Panc1 (cell line): ENCODE results near the gene KIF24. TPM values are rescaled to one million over a fixed set of nuclear protein-coding genes. Genes with fewer than 3 reads are reported as not detected.
A peak's percentile ranks its signal among the peaks of the same experiment; 100 is the strongest.

ENCODE experiments used
- ATAC-seq: fragments of 200-7000 bp; cut with Tn5 transposase; 2 replicates; pipeline ENCODE4 v1.9.1; 2020; ENCODE audit warnings: mild to moderate bottlenecking, moderate library complexity
- BruUV-seq: library from RNA; stranded (reverse); fragments of 400-500 nt; replicated peaks from 2 replicates; lab custom pipeline; 2021; lab: Mats Ljungman, UMichigan
- CTCF ChIA-PET: fragments of 300-600 bp; sonication (Branson Sonifier 250); formaldehyde crosslinking; loops from one replicate; lab custom pipeline; 2022; ENCODE audit warnings: antibody characterized with exemption; lab: Charles Lee
- POLR2A ChIA-PET: fragments of 300-600 bp; sonication (Branson Sonifier 250); formaldehyde crosslinking; loops from one replicate; lab custom pipeline; 2022; ENCODE audit warnings: antibody characterized with exemption; lab: Charles Lee
- DNase-seq: peaks from one replicate; pipeline ENCODE4 v3.0.0-alpha.2; 2010; ENCODE audit warnings: low read depth, low spot score
- H3K27ac ChIP-seq: 2 replicates; pipeline ENCODE4 v1.5.1; 2011; ENCODE audit warnings: mild to moderate bottlenecking, low read length, inconsistent platforms
- H3K27me3 ChIP-seq: fragments of 200-500 bp; sonication (Bioruptor generic); 2 replicates; pipeline ENCODE4 v1.6.0; 2014; ENCODE audit warnings: low read length, inconsistent platforms; ENCODE audit not compliant: control insufficient read depth, insufficient read depth
- H3K36me3 ChIP-seq: fragments of 200-500 bp; sonication (Bioruptor generic); 2 replicates; pipeline ENCODE4 v1.5.1; 2014; ENCODE audit warnings: inconsistent platforms, mild to moderate bottlenecking, low read length, moderate library complexity; ENCODE audit not compliant: control insufficient read depth, insufficient read depth
- H3K4me1 ChIP-seq: 2 replicates; pipeline ENCODE4 v1.5.1; 2011; ENCODE audit warnings: inconsistent platforms, mild to moderate bottlenecking, low read length, moderate library complexity; ENCODE audit not compliant: control insufficient read depth, insufficient read depth
- H3K4me3 ChIP-seq, 2 experiments: 2 replicates each; pipeline ENCODE4 v1.5.1; 2011 to 2012; ENCODE audit warnings: low read depth in 2 of 2, low read length in 2 of 2, mild to moderate bottlenecking in 2 of 2, inconsistent platforms in 1 of 2, moderate library complexity in 1 of 2
- H3K9me3 ChIP-seq: fragments of 200-500 bp; sonication (Bioruptor generic); 2 replicates; pipeline ENCODE4 v1.5.1; 2014; ENCODE audit warnings: low read depth, mild to moderate bottlenecking, inconsistent platforms, low read length, moderate library complexity; ENCODE audit not compliant: control insufficient read depth, insufficient read depth
- POLR2AphosphoS5 ChIP-seq: IDR thresholded peaks from 2 replicates; pipeline ENCODE4 v1.6.1; 2012; ENCODE audit warnings: mild to moderate bottlenecking, low read depth, low read length, moderate library complexity
- SIN3A ChIP-seq: IDR thresholded peaks from 2 replicates; pipeline ENCODE4 v1.6.1; 2012; ENCODE audit warnings: low read depth, mild to moderate bottlenecking, low read length, moderate library complexity, borderline replicate concordance; ENCODE audit not compliant: insufficient read depth
- TCF7L2 ChIP-seq: IDR thresholded peaks from 2 replicates; pipeline ENCODE4 v1.6.1; 2011; ENCODE audit warnings: mild to moderate bottlenecking, low read depth, low read length, inconsistent platforms
- in situ Hi-C: cut with HindIII; loops from 2 replicates; pipeline ENCODE4 v1.10.0; 2016; ENCODE audit warnings: low sequenced_read_pairs, low pct_unique_long_range_greater_than_20kb
- intact Hi-C: fragments of 100-400 bp; cut with micrococcal nuclease; formaldehyde crosslinking; loops from one replicate; pipeline ENCODE4 v1.10.0; 2022; ENCODE audit not compliant: unreplicated experiment
- total RNA-seq: library from RNA; stranded (reverse); gene quantifications from one replicate; pipeline ENCODE4 v1.2.1, GENCODE V29; 2021; ENCODE audit not compliant: unreplicated experiment
- TF ChIP-seq, protein P1 (sequence below): fragments of 450-650 bp; IDR thresholded peaks from 2 replicates; pipeline ENCODE4 v1.5.1; 2017; ENCODE audit warnings: mild to moderate bottlenecking
- TF ChIP-seq, protein P2 (sequence below), 2 experiments: IDR thresholded peaks; 2 replicates each; pipeline ENCODE4 v1.6.1; 2011 to 2012; ENCODE audit warnings: low read depth in 2 of 2, control low read depth in 1 of 2, low read length in 1 of 2, mild to moderate bottlenecking in 1 of 2, moderate library complexity in 1 of 2; ENCODE audit not compliant: insufficient read depth in 1 of 2

Gene KIF24
- total RNA-seq, 1 experiment from 2014 or later = 7.2 TPM

DNA sequence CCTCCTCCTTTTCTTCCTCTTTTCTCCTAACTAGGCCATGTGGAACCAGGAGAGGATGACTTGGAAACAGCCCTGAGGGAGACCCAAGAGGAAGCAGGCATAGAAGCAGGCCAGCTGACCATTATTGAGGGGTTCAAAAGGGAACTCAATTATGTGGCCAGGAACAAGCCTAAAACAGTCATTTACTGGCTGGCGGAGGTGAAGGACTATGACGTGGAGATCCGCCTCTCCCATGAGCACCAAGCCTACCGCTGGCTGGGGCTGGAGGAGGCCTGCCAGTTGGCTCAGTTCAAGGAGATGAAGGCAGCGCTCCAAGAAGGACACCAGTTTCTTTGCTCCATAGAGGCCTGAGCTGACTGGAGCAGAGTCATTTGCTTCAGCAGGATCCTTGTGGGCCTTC, 14.0 kb upstream of the KIF24 start:
- ChIA-PET POLR2A (no interaction called here), CTCF (interaction anchor here (0.6 kb wide), 1 partner anchor 107 kb away, joined by 5 read pairs; no protein-coding TSS in a partner anchor)
- Histone ChIP-seq H3K9me3 (no peaks in the 10 kb centered on the region), H3K27ac (no peak overlapping the region), H3K4me1 (no peaks in the 10 kb centered on the region), H3K36me3 (no peaks in the 10 kb centered on the region; the same call in 1 of the 2 replicates), H3K27me3 (no peaks in the 10 kb centered on the region), H3K4me3 (no peak overlapping the region)
- intact Hi-C loops (no loop called here), in situ Hi-C loops (no loop called here)
- ATAC-seq (no peak), DNase-seq (no peak)
- BruUV-seq = TSS peak; percentile 80
- TF ChIP-seq, protein P1, sequence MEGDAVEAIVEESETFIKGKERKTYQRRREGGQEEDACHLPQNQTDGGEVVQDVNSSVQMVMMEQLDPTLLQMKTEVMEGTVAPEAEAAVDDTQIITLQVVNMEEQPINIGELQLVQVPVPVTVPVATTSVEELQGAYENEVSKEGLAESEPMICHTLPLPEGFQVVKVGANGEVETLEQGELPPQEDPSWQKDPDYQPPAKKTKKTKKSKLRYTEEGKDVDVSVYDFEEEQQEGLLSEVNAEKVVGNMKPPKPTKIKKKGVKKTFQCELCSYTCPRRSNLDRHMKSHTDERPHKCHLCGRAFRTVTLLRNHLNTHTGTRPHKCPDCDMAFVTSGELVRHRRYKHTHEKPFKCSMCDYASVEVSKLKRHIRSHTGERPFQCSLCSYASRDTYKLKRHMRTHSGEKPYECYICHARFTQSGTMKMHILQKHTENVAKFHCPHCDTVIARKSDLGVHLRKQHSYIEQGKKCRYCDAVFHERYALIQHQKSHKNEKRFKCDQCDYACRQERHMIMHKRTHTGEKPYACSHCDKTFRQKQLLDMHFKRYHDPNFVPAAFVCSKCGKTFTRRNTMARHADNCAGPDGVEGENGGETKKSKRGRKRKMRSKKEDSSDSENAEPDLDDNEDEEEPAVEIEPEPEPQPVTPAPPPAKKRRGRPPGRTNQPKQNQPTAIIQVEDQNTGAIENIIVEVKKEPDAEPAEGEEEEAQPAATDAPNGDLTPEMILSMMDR = no peak
- TF ChIP-seq SIN3A = no peak
- TF ChIP-seq POLR2AphosphoS5 = no peak
- no peak for TF ChIP-seq TCF7L2
- TF ChIP-seq, protein P2, sequence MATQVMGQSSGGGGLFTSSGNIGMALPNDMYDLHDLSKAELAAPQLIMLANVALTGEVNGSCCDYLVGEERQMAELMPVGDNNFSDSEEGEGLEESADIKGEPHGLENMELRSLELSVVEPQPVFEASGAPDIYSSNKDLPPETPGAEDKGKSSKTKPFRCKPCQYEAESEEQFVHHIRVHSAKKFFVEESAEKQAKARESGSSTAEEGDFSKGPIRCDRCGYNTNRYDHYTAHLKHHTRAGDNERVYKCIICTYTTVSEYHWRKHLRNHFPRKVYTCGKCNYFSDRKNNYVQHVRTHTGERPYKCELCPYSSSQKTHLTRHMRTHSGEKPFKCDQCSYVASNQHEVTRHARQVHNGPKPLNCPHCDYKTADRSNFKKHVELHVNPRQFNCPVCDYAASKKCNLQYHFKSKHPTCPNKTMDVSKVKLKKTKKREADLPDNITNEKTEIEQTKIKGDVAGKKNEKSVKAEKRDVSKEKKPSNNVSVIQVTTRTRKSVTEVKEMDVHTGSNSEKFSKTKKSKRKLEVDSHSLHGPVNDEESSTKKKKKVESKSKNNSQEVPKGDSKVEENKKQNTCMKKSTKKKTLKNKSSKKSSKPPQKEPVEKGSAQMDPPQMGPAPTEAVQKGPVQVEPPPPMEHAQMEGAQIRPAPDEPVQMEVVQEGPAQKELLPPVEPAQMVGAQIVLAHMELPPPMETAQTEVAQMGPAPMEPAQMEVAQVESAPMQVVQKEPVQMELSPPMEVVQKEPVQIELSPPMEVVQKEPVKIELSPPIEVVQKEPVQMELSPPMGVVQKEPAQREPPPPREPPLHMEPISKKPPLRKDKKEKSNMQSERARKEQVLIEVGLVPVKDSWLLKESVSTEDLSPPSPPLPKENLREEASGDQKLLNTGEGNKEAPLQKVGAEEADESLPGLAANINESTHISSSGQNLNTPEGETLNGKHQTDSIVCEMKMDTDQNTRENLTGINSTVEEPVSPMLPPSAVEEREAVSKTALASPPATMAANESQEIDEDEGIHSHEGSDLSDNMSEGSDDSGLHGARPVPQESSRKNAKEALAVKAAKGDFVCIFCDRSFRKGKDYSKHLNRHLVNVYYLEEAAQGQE (IDR thresholded peaks at IDR 0.05; ENCODE audit: insufficient read depth in 1 of 2, low read depth in 2 of 2, low read length in 1 of 2) = no peak

DNA sequence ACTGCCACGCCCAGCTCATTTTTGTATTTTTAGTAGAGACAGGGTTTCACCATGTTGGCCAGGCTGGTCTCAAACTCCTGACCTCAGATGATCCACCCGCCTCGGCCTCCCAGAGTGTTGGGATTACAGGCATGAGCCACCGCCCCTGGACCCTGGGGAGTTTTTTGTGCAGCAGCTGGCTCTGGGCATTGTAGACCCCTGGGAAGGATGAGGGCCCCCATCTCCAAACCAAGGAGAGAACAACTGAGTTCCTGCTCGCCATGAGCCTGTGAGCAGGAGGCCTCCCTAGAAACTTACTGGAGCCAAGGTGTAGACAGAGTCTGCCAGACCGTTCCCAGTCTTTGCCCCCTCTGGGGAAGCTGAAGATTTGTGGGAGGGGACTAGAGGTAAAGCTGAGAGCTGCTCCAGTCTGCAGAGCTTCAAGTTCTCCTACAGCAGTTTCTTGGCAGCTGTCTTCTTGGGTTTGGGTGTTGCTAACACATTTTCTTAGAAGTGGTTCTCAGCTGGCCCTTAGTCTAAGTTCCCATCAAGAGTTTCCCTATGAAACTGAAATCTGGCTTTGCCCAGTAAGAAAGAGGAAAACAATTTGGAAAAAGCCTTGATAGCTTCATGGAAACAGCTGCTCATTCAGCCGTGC, 12.7 kb upstream of the KIF24 start:
- no peaks in the 10 kb centered on the region for H3K27me3 ChIP-seq
- in situ Hi-C loops = no loop called here
- TF ChIP-seq SIN3A (no peak), TCF7L2 (no peak), POLR2AphosphoS5 (no peak)
- TF ChIP-seq, protein P1 = no peak
- TF ChIP-seq, protein P2 (IDR thresholded peaks at IDR 0.05; ENCODE audit: insufficient read depth in 1 of 2, low read depth in 2 of 2, low read length in 1 of 2) = no peak

More for the DNA sequence above, 12.7 kb upstream of the KIF24 start:
- H3K27ac ChIP-seq = no peak overlapping the region
- CTCF ChIA-PET = interaction anchor here (1.6 kb wide), 1 partner anchor 62 kb away, joined by 5 read pairs; no protein-coding TSS in a partner anchor
- ATAC-seq = no peak
- no peaks in the 10 kb centered on the region for H3K4me1 ChIP-seq
- BruUV-seq = no TSS peak
- intact Hi-C loops = no loop called here
- no peak overlapping the region for H3K4me3 ChIP-seq
- H3K9me3 ChIP-seq = no peaks in the 10 kb centered on the region
- H3K36me3 ChIP-seq = no peaks in the 10 kb centered on the region; the same call in 1 of the 2 replicates
- POLR2A ChIA-PET = interaction anchor here (0.8 kb wide), 1 partner anchor 37 kb away, joined by 3 read pairs; no protein-coding TSS in a partner anchor
- DNase-seq = no peak
